Measurements from ENCODE around the gene DENND5A.
A peak's percentile ranks its signal among the peaks of the same experiment; 100 is the strongest.
"Not testable (repeated sequence)": the region's sequence is repeated elsewhere in the genome, so short reads cannot be mapped to it uniquely, and the experiment has no call there.

The DENND5A gene

DNA sequence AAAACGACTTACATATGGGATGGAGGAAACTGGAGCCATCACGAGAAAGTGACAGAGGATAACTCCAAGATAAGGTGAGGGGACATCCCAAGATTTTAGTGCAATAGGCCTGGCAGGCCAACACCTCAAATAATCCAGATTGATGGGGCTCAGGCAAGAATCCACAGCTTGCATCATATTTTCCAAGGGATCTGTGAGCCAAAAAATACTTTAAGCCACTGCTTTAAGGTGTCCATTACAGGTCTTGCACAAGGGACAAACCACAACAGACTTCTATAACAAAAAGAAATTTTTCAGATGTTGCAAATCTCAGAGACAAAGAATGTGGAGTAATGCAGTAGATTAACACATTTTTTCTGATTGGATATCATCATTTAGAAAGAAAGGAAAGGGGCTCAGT, 45.6 kb downstream of the DENND5A start:
- intact Hi-C loops (cut with DNase I), result no loop called here

DNA sequence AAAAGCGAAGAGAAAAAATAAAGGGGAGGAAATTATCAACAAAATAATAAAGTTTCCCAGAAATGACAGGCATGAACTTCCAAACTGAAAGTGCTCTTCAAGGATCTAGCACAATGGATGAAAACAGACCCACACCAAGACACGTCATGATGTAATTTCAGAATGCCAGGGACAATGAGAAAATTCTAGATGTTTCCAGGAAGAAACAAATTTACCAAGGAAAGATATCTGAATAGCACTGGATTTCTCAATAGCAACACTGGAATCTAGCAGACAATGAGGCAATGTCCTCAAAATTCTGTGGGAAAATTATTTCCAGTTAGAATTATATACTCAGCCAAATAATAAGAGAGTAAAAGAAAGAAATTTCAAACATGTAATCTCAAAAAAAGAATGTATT, 46.0 kb downstream of the DENND5A start:
- intact Hi-C loops (cut with DNase I), result no loop called here
- no peak for DNase-seq

More for the DNA sequence above, 45.6 kb downstream of the DENND5A start:
- no peak for DNase-seq

DNA sequence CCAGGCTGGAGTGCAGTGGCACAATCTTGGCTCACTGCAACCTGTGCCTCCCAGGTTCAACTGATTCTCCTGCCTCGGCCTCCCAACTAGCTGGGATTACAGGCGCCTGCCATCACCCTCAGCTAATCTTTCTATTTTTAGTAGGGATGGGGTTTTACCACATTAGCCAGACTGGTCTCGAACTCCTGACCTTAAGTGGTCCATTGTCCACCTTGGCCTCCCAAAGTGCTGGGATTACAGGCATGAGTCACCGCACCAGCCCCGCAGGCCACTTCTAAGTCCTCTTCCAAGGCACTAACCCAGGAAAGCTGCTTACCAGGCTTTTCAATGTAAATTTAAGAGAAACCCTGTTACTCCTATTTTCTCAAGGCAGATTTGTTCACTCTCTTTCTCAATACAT, 50.4 kb downstream of the DENND5A start:
- no peak for DNase-seq
- intact Hi-C loops (cut with DNase I), result no loop called here

DNA sequence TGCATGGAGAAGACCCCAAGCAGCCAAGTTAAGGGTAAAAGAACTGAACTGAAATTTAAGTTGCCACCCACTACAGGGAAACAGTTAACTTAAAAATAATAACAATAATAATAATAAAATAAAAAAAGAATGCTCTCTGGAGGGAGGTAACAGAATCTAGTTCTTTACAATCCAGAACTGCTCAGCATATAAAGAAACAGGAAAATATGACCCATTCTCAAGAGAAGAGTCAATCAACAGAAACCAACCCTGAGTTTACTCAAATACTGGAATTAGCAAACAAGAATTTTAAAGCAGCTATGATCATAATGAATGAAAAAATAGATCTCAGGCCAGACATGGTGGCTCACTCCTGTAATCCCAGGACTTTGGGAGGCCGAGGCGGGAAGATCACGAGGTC, 53.8 kb downstream of the DENND5A start:
- DNase-seq, result no peak
- intact Hi-C loops (cut with DNase I), result no loop called here

DNA sequence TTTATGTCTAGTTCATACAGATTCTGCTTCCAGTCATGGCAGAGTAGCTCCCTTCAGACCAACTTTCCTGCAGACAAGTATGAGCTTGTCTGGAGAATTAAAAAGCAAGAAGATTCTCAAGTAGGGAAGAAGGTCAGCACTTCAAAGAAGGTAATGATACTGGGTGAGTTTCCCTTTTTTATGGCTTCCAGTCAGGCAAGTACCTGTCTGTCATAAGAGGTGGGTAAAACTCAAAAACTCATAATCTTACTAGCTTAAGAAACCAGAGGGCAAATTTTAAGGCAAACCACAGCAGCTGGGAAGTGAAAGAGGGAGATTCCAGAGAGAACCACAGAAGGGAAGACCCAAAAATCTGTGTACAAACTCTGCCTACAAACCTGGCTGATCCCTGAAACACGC, 54.2 kb downstream of the DENND5A start:
- DNase-seq, result no peak
- intact Hi-C loops (cut with DNase I), result no loop called here

DNA sequence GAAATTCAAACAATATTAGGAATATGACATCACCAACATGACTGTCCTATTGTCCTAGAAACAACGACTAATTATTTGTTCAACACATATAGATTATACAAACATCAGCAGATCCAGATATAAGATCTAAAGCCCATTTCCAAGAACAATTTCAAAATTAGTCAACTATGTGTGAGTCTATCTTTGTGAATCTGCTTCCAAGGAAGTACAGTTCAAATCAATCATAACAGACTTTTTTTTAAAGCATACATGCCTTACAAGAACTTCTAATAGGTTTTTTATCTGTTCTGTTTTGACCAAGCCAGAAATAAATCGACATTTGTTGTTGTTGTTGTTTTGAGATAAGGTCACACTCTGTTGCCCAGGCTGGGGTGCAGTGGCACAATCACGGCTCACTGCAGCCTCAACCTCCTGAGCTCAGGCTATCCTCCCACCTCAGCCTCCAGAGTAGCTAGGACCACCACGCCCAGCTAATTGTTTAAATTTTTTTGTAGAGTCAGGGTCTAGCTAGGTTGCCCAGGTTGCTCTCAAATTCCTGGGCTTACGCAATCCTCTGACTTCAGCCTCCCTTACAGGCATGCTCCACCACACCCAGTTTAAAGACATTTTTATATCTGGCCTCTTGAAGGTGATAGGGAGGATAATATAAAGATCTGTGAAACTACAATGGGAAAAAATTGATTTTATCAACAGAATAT, 54.8 kb downstream of the DENND5A start:
- DNase-seq, result no peak
- intact Hi-C loops (cut with DNase I), result no loop called here

DNA sequence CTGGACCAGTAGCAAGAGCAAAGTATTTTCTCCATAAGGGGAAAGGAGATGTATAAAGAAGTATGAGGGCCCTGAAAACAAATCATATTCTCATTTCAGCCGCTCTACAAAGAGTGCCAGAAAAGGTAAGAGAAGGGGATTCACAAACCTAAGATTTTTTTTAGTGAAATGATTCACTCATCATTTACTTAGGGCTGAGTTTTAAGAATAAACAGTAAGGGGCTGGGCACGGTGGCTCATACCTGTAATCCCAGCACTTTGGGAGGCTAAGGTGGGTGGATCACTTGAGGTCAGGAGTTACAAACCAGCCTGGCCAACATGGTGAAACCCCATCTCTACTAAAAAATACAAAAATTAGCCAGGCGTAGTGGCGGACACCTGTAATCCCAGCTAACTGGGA, 55.5 kb downstream of the DENND5A start:
- DNase-seq; intact Hi-C loops (cut with DNase I): not testable (repeated sequence)

DNA sequence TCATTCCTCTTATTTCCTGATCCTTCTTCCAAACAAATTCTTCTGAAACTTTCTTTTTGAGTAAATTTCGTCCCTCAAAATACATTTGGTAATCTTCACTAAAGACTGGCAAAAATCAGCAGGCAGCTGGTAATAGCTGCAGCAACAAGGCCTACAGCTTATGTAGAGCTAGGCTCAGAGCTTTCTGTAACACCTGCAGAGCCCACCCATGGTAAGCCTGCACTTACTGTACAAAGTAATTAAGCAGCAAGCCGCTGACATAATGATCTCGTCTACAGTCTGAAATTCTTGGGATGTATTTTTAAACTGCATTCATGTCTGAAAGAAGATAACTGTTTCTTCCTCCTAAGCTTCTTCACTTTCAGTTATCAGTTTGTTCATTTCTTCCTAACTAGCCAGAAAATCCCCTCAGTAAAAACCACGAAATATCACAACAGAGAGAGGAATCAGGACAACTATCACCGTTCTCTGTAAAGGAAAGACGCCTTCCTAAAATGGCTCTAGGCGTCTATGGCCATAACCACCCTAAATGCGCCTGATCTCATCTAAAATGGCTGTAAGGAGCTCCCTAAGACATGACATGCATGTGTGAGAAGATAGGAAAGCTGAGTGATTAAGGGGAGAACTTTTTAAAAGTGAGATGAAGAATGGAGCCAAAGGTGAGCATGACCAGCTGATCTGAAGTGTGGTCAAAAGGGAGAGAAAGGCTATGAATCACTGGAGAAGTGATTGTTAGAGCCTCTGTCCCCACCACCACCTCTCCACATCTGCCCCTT, 56.2 kb downstream of the DENND5A start:
- DNase-seq, result no peak
- intact Hi-C loops (cut with DNase I), result no loop called here

DNA sequence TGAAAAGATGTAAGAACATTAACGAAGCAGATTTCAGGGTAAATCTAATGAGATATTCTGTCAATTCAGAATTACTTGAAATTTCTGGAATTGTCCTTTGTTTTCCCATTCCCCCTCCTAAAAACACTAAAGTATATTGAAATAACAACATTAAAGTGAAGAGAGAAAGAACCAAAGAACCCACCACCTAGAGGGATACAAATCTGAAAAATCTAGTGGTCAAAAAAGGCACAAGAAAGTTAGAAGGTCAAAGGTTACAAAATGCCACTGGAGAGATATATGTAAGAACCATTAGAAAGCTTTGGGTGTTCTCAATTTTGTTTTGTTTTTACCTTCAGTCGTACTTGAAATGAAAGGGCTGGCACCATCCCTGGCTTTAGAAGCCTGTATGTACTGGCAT, 57.9 kb downstream of the DENND5A start:
- intact Hi-C loops (cut with DNase I), result no loop called here
- no peak for DNase-seq

DNA sequence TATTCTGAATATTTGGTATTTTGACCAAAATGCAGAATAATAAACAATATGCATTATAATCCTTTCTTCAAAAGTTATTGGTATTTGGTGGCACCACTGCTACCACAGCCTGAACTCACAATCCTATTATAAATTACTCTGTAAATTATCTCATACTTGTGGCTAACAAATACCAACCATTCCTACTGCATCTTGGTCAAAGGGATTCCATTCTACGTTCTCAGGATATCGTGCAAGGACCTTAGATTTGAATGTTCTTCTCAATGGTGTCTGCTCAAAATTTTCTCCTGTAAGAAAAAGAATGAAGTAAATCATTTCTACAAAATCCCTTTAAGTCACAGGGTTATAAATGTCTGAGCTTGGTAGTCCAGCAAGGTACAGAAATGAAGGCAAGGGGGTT, 58.7 kb downstream of the DENND5A start:
- DNase-seq, result no peak
- intact Hi-C loops (cut with DNase I), result no loop called here

DNA sequence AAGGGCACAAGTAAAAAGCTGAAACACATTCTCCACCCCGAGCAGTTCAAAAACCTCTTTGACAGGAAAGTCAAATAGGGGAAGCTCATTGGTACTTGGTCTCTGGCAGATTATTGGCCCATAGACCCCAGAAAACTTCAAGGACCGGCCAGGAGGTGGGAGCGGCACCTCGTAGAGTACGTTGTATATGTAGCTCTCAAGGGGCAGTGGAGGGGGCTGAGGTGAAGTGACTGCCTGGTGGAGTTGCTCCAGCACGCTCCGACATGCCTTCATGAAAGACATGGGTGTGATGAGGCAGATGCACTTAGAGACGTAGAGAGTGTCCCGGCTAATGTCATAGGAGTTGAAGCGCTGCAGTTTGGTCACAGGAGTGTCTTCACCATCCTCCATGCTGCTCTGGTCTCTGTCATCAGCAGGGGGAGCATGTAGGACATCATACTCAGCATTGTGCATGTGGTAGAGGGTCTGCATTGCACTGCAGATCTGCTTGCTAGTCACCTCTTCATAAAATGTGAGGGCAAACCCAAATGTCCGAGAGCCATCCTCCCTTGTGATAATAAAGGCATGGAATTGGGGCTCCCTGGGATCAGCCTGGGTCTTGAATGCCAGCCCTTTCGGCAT, 61.3 kb downstream of the DENND5A start:
- intact Hi-C loops (cut with DNase I), result loop anchor here (2.0 kb wide), 1 partner anchor 61 kb away; the partner anchor contains the start of gene DENND5A
- DNase-seq, result peak in 6 of 10 donors; percentile 13 to 69 (median 28)

DNA sequence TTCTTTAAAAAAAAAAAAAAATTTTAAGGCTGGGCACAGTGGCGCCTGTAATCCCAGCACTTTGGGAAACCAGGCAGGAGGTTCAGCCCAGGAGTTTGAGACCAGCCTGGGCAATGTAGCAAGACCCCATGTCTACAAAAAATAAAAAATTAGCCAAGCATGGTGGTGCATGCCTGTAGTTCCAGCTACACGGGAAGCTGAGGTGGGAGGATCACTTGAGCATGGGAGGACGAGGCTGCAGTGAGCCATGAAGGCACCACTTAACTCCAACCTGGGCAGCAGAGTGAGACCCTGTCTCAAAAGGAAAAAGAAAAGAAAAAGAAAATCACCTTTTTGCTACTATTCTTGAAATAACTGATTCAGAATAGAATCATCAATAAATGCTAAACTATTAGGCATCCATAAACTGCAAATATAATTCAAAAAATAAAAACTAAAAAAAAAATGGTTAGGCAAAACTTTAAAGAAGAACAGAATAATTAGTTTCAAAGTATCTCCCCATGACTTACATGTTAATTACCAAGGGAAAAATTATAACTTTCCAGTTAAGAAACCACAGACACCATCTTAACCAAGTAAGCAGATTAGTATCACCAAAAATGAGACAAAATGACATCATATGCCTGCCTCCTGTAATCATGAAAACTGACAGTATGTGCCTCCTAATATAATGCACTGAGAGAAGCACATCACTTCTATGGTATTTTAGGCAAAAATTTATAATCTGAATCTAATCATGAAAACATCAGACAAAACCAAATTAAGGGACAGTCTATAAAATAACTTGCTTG, 63.6 kb downstream of the DENND5A start:
- intact Hi-C loops (cut with DNase I), result loop anchor here (2.0 kb wide), 1 partner anchor 63 kb away; the partner anchor contains the start of gene DENND5A
- no peak for DNase-seq

DNA sequence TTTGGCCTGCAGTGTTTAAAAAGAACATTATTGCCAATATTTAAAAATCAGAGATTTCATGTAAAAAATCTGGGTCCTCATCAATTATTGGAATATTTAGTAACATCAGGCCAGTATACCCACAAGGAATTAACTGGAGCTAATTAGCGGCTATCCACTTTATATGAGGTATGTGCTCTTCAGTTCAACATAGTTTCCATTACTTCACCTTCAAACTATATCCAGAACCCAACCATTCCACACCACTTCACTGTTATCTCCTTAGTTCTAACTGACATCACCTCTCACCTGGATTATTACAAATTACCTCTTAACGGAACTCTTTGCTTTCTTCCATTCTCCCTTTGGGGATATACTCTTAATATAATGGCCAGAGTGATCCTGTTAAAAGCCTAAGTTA, 64.7 kb downstream of the DENND5A start:
- DNase-seq, result no peak
- intact Hi-C loops (cut with DNase I), result no loop called here

DNA sequence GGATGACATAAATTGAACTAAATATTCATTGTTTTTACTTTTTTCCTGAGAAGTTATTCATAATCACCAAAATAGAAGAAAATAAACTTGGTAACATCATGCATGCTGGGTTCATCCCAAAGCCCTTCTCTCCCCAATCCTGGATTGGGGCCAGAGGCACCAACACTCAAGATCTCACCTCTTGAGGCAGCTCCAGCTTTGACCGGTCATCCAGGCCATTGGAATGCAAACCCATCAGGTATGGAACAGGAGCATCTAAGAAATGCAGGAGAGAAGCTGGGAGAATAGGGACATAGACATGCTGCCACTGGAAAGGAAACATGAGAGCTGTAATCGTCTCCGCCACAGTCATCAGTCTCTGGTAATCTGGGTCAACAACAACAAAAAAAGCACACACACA, 71.8 kb downstream of the DENND5A start:
- no peak for DNase-seq
- intact Hi-C loops (cut with DNase I), result no loop called here

DNA sequence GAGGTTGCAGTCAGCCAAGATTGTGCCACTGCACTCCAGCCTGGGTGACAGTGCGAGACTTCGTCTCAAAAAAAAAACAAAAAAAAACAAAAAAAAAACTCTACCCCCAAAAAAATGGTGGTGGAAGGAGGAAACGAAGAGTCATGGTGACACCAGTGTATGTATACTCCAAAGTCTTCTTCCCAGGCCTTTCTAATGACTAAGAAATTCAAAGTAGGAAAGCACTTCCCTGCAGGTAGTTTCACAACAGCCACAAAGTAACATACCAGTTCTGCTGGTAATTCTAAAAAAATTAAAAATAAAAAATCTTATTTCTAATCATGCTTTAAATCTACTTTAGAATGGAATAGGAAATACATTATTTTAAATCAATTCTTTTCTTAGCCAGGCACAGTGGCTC, 72.6 kb downstream of the DENND5A start:
- DNase-seq, result no peak
- intact Hi-C loops (cut with DNase I), result no loop called here

DNA sequence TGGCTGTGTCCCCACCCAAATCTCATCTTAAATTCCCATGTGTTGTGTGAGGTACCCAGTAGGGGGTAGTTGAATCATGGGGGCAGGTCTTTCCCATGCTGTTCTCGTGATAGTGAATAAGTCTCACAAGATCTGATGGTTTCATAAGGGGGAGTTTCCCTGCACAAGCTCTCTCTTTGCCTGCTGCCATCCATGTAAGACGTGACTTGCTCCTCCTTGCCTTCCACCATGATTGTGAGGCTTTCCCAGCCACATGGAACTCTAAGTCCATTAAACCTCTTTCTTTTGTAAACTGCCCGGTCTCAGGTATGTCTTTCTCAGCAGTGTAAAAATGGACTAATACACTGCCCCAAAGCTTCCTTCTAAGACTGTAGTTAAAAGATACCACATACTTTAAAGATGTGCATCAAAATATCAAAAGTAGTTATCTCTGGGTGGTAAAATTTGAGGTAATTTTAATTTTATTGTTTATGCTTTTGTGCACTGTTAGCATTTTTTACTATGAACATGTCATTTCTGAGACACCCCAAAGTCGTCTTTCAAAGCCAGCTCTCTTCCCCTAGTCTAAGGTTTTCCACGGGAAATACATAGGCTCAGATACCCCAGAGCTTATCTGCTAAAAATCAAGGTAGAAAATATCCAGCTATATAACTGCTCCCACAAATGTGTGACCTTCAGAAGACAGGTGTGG, 74.7 kb downstream of the DENND5A start:
- intact Hi-C loops (cut with DNase I); DNase-seq: not testable (repeated sequence)

DNA sequence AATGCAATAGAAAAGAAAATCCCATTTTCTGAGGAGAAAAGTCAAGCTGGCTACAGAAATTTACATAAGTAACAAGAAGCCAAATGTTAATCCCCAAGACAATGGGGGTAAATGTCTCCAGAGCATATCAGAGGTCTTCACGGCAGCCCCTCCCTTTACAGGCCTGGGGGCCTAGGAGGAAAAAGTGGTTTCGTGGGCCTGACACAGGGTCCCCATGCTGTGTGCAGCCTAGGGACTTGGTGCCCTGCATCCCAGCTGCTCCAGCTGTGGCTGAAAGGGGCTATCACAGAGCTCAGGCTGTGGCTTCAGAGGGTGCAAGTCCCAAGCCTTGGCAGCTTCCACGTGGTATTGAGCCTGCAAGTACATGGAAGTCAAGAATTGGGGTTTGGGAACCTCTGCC, 76.3 kb downstream of the DENND5A start:
- DNase-seq; intact Hi-C loops (cut with DNase I): not testable (repeated sequence)

DNA sequence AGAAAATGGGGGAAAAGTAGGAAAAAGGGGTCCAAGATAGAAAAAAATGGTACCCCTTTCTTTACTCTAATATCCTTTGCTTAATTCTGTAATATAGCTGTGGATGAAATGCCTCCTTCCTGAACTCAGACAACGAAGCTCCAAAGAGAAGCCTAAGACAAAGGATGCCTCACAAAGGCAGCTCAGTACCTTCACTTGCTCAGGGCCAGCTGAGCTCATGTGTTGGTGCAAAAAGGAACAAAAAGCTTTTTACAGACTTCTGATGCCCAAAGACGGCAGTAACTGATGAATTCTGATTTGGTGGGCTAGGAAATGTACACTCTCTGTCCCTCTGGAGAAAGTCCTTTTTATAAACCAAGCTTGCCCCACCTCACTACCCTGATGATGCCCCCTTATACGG, 77.5 kb downstream of the DENND5A start:
- intact Hi-C loops (cut with DNase I), result no loop called here
- DNase-seq, result peak in 1 of 10 donors; percentile 20

DNA sequence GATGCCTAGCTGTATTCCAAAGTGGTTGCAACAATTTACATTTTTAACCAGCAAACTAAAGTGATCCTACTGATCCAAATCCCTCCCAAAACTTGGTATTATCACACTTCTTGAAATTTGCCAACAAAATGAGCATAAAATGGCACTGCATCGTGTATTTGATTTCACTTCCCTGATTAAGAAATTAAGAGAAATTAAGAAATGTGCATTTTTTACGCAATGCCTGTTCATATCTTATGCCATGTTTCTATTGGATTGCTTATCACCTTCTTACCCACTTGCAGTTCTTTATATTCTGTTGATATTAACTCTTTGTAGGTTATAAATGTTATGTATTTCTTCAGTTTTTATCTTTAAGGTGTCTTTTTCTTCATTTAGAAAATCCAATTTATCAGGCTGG, 80.6 kb downstream of the DENND5A start:
- intact Hi-C loops (cut with DNase I), result no loop called here
- no peak for DNase-seq

DNA sequence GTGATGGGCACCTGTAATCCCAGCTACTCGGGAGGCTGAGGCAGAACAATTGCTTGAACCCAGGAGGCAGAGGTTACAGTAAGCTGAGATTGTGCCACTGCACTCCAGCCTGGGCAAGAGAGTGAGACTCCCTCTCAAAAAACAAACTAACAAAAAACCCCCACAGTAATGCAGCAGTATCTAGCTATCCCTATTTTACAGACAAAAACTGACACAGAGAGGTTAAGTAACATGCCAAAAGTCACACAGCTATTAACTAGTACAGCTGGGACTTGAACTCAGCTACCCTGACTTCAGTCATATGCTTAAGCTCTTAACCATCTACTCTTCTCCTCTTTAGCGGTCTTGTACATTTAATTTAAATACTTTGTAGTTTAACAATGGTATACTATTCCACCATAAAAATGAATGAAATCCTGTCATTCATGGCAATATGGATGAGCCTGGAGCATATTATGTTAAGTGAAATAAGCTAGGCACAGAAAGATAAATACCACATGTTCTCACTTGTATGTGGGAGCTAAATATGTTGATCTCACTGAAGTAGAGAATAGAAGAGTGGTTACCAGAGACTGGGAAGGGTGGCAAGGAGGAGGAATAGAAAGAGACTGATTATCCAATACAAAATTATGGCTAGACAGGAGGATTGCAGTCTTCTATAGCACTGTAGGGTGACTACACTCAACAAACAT, 82.8 kb downstream of the DENND5A start:
- intact Hi-C loops (cut with DNase I), result no loop called here
- no peak for DNase-seq

Measured in posterior cingulate gyrus (tissue), 11 donors.